ENCODE measurements around the gene POLR1A.

- TF ChIP-seq CTCF (IDR thresholded peaks at IDR 0.05; ENCODE audit: control extremely low read depth in 1 of 3, insufficient read depth in 1 of 3, low read depth in 1 of 3, low read length in 3 of 3) (no peak), MAFK (IDR thresholded peaks at IDR 0.05; ENCODE audit: low read depth, low read length) (no peak), RAD21 (IDR thresholded peaks at IDR 0.05 in 1 of 2, conservative IDR thresholded peaks at IDR 0.05 in 1 of 2; ENCODE audit: low read depth in 2 of 2, low read length in 2 of 2) (no peak), POLR2AphosphoS5 (IDR thresholded peaks at IDR 0.05; ENCODE audit: low read depth, low read length) (no peak; the same call in 1 of the 2 replicates), ATF2 (IDR thresholded peaks at IDR 0.05; ENCODE audit: low read length) (no peak), SIN3A (conservative IDR thresholded peaks at IDR 0.05 in 1 of 2, IDR thresholded peaks at IDR 0.05 in 1 of 2; ENCODE audit: low read depth in 1 of 2, low read length in 2 of 2) (no peak), CREB1 (IDR thresholded peaks at IDR 0.05) (no peak), POLR2A (IDR thresholded peaks at IDR 0.05; ENCODE audit: control extremely low read depth in 1 of 2, low read depth in 2 of 2, low read length in 2 of 2) (no peak; a peak in 1 of 3 replicates), EGR1 (IDR thresholded peaks at IDR 0.05; ENCODE audit: borderline replicate concordance, low read depth, low read length) (no peak)
Observed at GRCh38 chr2:86142436-86143257, 37.0 kb upstream of the POLR1A start.

All from H1 (cell line).